ENCODE results near the gene STEAP1B.
"Not testable (repeated sequence)": the region's sequence is repeated elsewhere in the genome, so short reads cannot be mapped to it uniquely, and the experiment has no call there.

DNA sequence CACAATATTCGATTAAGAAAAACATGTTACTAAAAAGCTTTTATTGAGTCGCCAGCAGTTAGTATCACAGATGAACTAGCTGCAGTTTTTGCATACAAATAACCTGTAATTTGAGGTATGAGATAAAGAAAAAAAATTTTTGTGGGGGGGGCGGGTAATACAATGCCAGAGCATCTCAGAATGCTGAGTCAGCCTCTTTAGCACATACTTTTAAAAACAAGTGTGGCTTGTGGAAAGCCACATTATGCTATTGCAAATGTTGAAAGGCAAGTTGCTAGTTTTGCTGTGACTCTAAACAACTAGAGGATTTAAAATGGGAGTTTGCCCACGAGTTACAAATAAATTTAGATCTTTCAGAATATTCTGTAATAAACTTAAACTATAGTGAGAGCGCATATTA lies 2.1 kb upstream of the STEAP1B start:
- TF ChIP-seq, protein P1, sequence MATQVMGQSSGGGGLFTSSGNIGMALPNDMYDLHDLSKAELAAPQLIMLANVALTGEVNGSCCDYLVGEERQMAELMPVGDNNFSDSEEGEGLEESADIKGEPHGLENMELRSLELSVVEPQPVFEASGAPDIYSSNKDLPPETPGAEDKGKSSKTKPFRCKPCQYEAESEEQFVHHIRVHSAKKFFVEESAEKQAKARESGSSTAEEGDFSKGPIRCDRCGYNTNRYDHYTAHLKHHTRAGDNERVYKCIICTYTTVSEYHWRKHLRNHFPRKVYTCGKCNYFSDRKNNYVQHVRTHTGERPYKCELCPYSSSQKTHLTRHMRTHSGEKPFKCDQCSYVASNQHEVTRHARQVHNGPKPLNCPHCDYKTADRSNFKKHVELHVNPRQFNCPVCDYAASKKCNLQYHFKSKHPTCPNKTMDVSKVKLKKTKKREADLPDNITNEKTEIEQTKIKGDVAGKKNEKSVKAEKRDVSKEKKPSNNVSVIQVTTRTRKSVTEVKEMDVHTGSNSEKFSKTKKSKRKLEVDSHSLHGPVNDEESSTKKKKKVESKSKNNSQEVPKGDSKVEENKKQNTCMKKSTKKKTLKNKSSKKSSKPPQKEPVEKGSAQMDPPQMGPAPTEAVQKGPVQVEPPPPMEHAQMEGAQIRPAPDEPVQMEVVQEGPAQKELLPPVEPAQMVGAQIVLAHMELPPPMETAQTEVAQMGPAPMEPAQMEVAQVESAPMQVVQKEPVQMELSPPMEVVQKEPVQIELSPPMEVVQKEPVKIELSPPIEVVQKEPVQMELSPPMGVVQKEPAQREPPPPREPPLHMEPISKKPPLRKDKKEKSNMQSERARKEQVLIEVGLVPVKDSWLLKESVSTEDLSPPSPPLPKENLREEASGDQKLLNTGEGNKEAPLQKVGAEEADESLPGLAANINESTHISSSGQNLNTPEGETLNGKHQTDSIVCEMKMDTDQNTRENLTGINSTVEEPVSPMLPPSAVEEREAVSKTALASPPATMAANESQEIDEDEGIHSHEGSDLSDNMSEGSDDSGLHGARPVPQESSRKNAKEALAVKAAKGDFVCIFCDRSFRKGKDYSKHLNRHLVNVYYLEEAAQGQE (IDR thresholded peaks at IDR 0.05; ENCODE audit: low read depth) = not testable (repeated sequence)
- not testable (repeated sequence) for TF ChIP-seq CTCF (IDR thresholded peaks at IDR 0.05 in 2 of 3, conservative IDR thresholded peaks at IDR 0.05 in 1 of 3; ENCODE audit: borderline replicate concordance in 1 of 3, insufficient read depth in 1 of 3, low read depth in 2 of 3, low read length in 2 of 3); POLR2A (IDR thresholded peaks at IDR 0.05; ENCODE audit: borderline replicate concordance, extremely low read depth, insufficient read depth, insufficient read length); EZH2 (IDR thresholded peaks at IDR 0.05); ZFX (IDR thresholded peaks at IDR 0.05); MAX (IDR thresholded peaks at IDR 0.05)

Measured in HCT116 (cell line).